Bone marrow (tissue), 2 donors: Measurements from ENCODE around the gene NAGA.

Experiments used
- DNase-seq, 2 donors: peaks; one replicate each; lab custom pipeline; 2025; lab: John Stamatoyannopoulos, UW

NAGA gene

GRCh38 chr22:42039271-42039670 is 31.3 kb downstream of the NAGA start:
- no peak for DNase-seq

- DNase-seq = no peak
Measured at GRCh38 chr22:42035256-42035655, 35.4 kb downstream of the NAGA start.

GRCh38 chr22:42033263-42034181 is 37.1 kb downstream of the NAGA start:
- DNase-seq = no peak

GRCh38 chr22:42026705-42027104 is 43.9 kb downstream of the NAGA start:
- no peak for DNase-seq

- DNase-seq = no peak
Measured at GRCh38 chr22:42025421-42025820, 45.2 kb downstream of the NAGA start.

GRCh38 chr22:42022162-42022847 is 48.3 kb downstream of the NAGA start:
- no peak for DNase-seq

- no peak for DNase-seq
Measured at GRCh38 chr22:42021571-42021970, 49.0 kb downstream of the NAGA start.

- DNase-seq = no peak
Measured at GRCh38 chr22:42018224-42018623, 52.4 kb downstream of the NAGA start.

- no peak for DNase-seq
Measured at GRCh38 chr22:42016111-42016510, 54.5 kb downstream of the NAGA start.

GRCh38 chr22:42013385-42013784 is 57.2 kb downstream of the NAGA start:
- no peak for DNase-seq

- no peak for DNase-seq
Measured at GRCh38 chr22:42010778-42011177, 59.8 kb downstream of the NAGA start.
